GM23338 (cell line): ENCODE measurements around the gene LYST. TPM values are rescaled to one million over a fixed set of nuclear protein-coding genes. Genes with fewer than 3 reads are reported as not detected.
"Not testable (repeated sequence)": the region's sequence is repeated elsewhere in the genome, so short reads cannot be mapped to it uniquely, and the experiment has no call there.

ENCODE experiments used
- ATAC-seq: fragments of 200-7000 bp; cut with Tn5 transposase; 3 replicates; pipeline ENCODE4 v1.9.1; 2020
- DNase-seq: peaks from one replicate; pipeline ENCODE4 v3.0.0-alpha.2; 2015; ENCODE audit warnings: low spot score
- H2AFZ ChIP-seq: fragments of 200-600 bp; sonication (generic); 2 replicates; pipeline ENCODE4 v1.8.0; 2016; ENCODE audit warnings: antibody characterized with exemption, mild to moderate bottlenecking, moderate library complexity
- H3F3A ChIP-seq: fragments of 200-600 bp; sonication (generic); replicated peaks from 2 replicates; pipeline ENCODE4 v1.8.0; 2017; ENCODE audit warnings: antibody characterized with exemption, mixed run types, low read depth
- H3K27ac ChIP-seq: fragments of 200-600 bp; sonication (generic); 2 replicates; pipeline ENCODE4 v1.6.1; 2016; ENCODE audit warnings: low read depth
- H3K27me3 ChIP-seq: fragments of 200-600 bp; sonication (generic); 2 replicates; pipeline ENCODE4 v1.8.0; 2016; ENCODE audit warnings: mild to moderate bottlenecking, mixed run types, moderate library complexity; ENCODE audit not compliant: insufficient read depth
- H3K36me3 ChIP-seq: fragments of 200-600 bp; sonication (generic); 2 replicates; pipeline ENCODE4 v1.8.0; 2016; ENCODE audit warnings: mild to moderate bottlenecking; ENCODE audit not compliant: insufficient read depth
- H3K4me1 ChIP-seq: fragments of 200-600 bp; sonication (generic); 2 replicates; pipeline ENCODE4 v1.8.0; 2016; ENCODE audit warnings: mild to moderate bottlenecking, moderate library complexity; ENCODE audit not compliant: insufficient read depth
- H3K4me2 ChIP-seq: fragments of 200-600 bp; sonication (generic); 2 replicates; pipeline ENCODE4 v1.7.1; 2017; ENCODE audit warnings: mixed run types
- H3K4me3 ChIP-seq: fragments of 200-600 bp; sonication (generic); 2 replicates; pipeline ENCODE4 v1.6.1; 2016; ENCODE audit warnings: mixed run types
- H3K79me2 ChIP-seq: fragments of 200-600 bp; sonication (generic); replicated peaks from 2 replicates; pipeline ENCODE4 v1.8.0; 2017; ENCODE audit warnings: mild to moderate bottlenecking; ENCODE audit not compliant: insufficient read depth
- H3K9me2 ChIP-seq: fragments of 200-600 bp; sonication (generic); 2 replicates; pipeline ENCODE4 v1.8.0; 2017; ENCODE audit not compliant: insufficient read depth
- H4K20me1 ChIP-seq: fragments of 200-600 bp; sonication (generic); replicated peaks from 2 replicates; pipeline ENCODE4 v1.8.0; 2017; ENCODE audit warnings: mild to moderate bottlenecking; ENCODE audit not compliant: insufficient read depth
- H3K27ac Mint-ChIP-seq: 2 replicates; pipeline ENCODE4 v1.8.0; 2020; ENCODE audit warnings: inconsistent platforms, mild to moderate bottlenecking, moderate library complexity, mixed read lengths
- H3K27me3 Mint-ChIP-seq: 3 replicates; pipeline ENCODE4 v1.8.0; 2022; ENCODE audit warnings: low read depth, mild to moderate bottlenecking, moderate library complexity, mixed read lengths, inconsistent platforms; ENCODE audit not compliant: insufficient read depth, poor library complexity
- H3K36me3 Mint-ChIP-seq: 3 replicates; pipeline ENCODE4 v1.8.0; 2021; ENCODE audit warnings: low read depth, mild to moderate bottlenecking, inconsistent platforms, moderate library complexity, mixed read lengths
- H3K4me1 Mint-ChIP-seq: 3 replicates; pipeline ENCODE4 v1.8.0; 2020; ENCODE audit warnings: mild to moderate bottlenecking, inconsistent platforms, mixed read lengths
- H3K4me3 Mint-ChIP-seq: 3 replicates; pipeline ENCODE4 v1.8.0; 2021; ENCODE audit warnings: moderate library complexity, mild to moderate bottlenecking, inconsistent platforms, mixed read lengths
- H3K9me3 Mint-ChIP-seq: 3 replicates; pipeline ENCODE4 v1.8.0; 2020; ENCODE audit warnings: moderate library complexity, mild to moderate bottlenecking, inconsistent platforms, mixed read lengths
- CREB1 ChIP-seq: fragments of 250-450 bp; sonication (Bioruptor Pico); IDR thresholded peaks from 2 replicates; pipeline ENCODE4 v1.5.0; 2020; ENCODE audit warnings: low read depth, mild to moderate bottlenecking, moderate library complexity
- CTCF ChIP-seq, 2 experiments: fragments of 200-600 bp in 1 of 2; sonication (generic) in 1 of 2; conservative IDR thresholded peaks; 2 replicates each; pipeline versions ENCODE4 v1.5.1 to v1.6.1; 2016 to 2017; ENCODE audit warnings: antibody characterized with exemption in 2 of 2, low read depth in 2 of 2, mild to moderate bottlenecking in 2 of 2, moderate library complexity in 1 of 2
- ETS1 ChIP-seq: IDR thresholded peaks from 2 replicates; pipeline ENCODE4 v1.6.1; 2016; ENCODE audit warnings: antibody characterized with exemption
- EZH2phosphoT487 ChIP-seq: fragments of 200-600 bp; sonication (generic); IDR thresholded peaks from one replicate; pipeline ENCODE4 v1.8.1; 2018; ENCODE audit warnings: antibody characterized with exemption; ENCODE audit not compliant: unreplicated experiment
- NANOG ChIP-seq: IDR thresholded peaks from 2 replicates; pipeline ENCODE4 v1.6.1; 2016; ENCODE audit warnings: antibody characterized with exemption, borderline replicate concordance
- POLR2AphosphoS5 ChIP-seq: IDR thresholded peaks from 2 replicates; pipeline ENCODE4 v1.6.1; 2016; ENCODE audit warnings: antibody characterized with exemption, low read depth
- REST ChIP-seq: IDR thresholded peaks from one replicate; pipeline ENCODE4 v1.6.1; 2018; ENCODE audit warnings: antibody characterized with exemption; ENCODE audit not compliant: unreplicated experiment
- STAT1 ChIP-seq: IDR thresholded peaks from one replicate; pipeline ENCODE4 v1.6.1; 2016; ENCODE audit warnings: antibody characterized with exemption; ENCODE audit not compliant: unreplicated experiment
- ZNF114 ChIP-seq: fragments of 250-450 bp; sonication (Bioruptor Pico); IDR thresholded peaks from 2 replicates; pipeline ENCODE4 v1.5.0; 2020; ENCODE audit warnings: mild to moderate bottlenecking, moderate library complexity
- ZNF331 ChIP-seq: fragments of 250-450 bp; sonication (Bioruptor Pico); IDR thresholded peaks from 2 replicates; pipeline ENCODE4 v1.5.0; 2020; ENCODE audit warnings: low read depth, mild to moderate bottlenecking, moderate library complexity
- polyA plus RNA-seq: library from polyadenylated mRNA; unstranded; fragments of >200 nt; fragmentation: Nextera tagmentation; extraction: Ambion mirVana; gene quantifications from 2 replicates; pipeline ENCODE4 v1.2.1, GENCODE V29; 2016
- total RNA-seq: library from RNA; depleted of rRNA; stranded (reverse); fragments of >200 nt; shearing (Covaris generic); gene quantifications from 2 replicates; pipeline ENCODE4 v1.2.3, GENCODE V29; 2014

Gene LYST
- total and polyA plus RNA-seq, 2 experiments from 2014 or later: 0.21 to 1.0 TPM

- no peaks in the 10 kb centered on the region for H3K9me3 Mint-ChIP-seq
- H3K36me3 Mint-ChIP-seq: no peaks in the 10 kb centered on the region
- Histone ChIP-seq H2AFZ (no peak overlapping the region), H3F3A (no peaks in the 10 kb centered on the region), H3K9me2 (peaks cover 3% of the 10 kb centered on the region; the same call in 1 of the 2 replicates), H3K79me2 (no peaks in the 10 kb centered on the region), H3K27me3 (no peaks in the 10 kb centered on the region), H3K4me1 (no peaks in the 10 kb centered on the region), H4K20me1 (no peaks in the 10 kb centered on the region), H3K4me2 (no peak overlapping the region), H3K4me3 (no peak overlapping the region), H3K36me3 (no peaks in the 10 kb centered on the region), H3K27ac (no peak overlapping the region)
- H3K4me3 Mint-ChIP-seq: no peak overlapping the region
- ATAC-seq (no peak), DNase-seq (no peak)
- H3K4me1 Mint-ChIP-seq: peaks cover 13% of the 10 kb centered on the region; the same call in 2 of the 3 replicates
- TF ChIP-seq ZNF331 (CRISPR knock-in tag) (no peak), ZNF114 (CRISPR knock-in tag) (no peak), CTCF (conservative IDR thresholded peaks at IDR 0.05; ENCODE audit: low read depth in 2 of 2) (no peak), CREB1 (CRISPR knock-in tag) (no peak), NANOG (no peak), EZH2phosphoT487 (no peak), POLR2AphosphoS5 (no peak)
- no peak overlapping the region for H3K27ac Mint-ChIP-seq
- H3K27me3 Mint-ChIP-seq: peaks cover 10% of the 10 kb centered on the region
Measured at GRCh38 chr1:235906436-235906835, 39.7 kb upstream of the LYST start.

GRCh38 chr1:235903809-235904208, 37.1 kb upstream of the LYST start:
- not testable (repeated sequence) for H3K36me3 Mint-ChIP-seq, H3K27me3 Mint-ChIP-seq, H3K9me2 ChIP-seq, H3K27ac Mint-ChIP-seq, ATAC-seq, H3K79me2 ChIP-seq, H3K4me3 Mint-ChIP-seq, H3K27me3 ChIP-seq, H3K27ac ChIP-seq, H3F3A ChIP-seq, H3K4me3 ChIP-seq, H3K36me3 ChIP-seq, DNase-seq, H3K4me1 Mint-ChIP-seq, H3K9me3 Mint-ChIP-seq, H3K4me1 ChIP-seq, H4K20me1 ChIP-seq, H3K4me2 ChIP-seq, H2AFZ ChIP-seq

GRCh38 chr1:235902677-235903542, 36.2 kb upstream of the LYST start:
- H3K36me3 ChIP-seq: no peaks in the 10 kb centered on the region
- ATAC-seq (no peak), DNase-seq (no peak)

More at GRCh38 chr1:235902677-235903542, 36.2 kb upstream of the LYST start:
- no peak overlapping the region for H3K4me3 ChIP-seq
- no peak overlapping the region for H3K4me3 Mint-ChIP-seq
- TF ChIP-seq ZNF114 (CRISPR knock-in tag) (no peak), REST (no peak), ETS1 (no peak), STAT1 (no peak)
- no peak overlapping the region for H3K27ac ChIP-seq
- no peaks in the 10 kb centered on the region; the same call in 1 of the 2 replicates for H3K4me1 ChIP-seq
- H2AFZ ChIP-seq: peak overlapping the region; percentile 44; the same call in 1 of the 2 replicates
- H3K36me3 Mint-ChIP-seq: no peaks in the 10 kb centered on the region
- H4K20me1 ChIP-seq: no peaks in the 10 kb centered on the region
- no peaks in the 10 kb centered on the region for H3K79me2 ChIP-seq
- no peaks in the 10 kb centered on the region for H3F3A ChIP-seq
- H3K27me3 ChIP-seq: no peaks in the 10 kb centered on the region
- H3K27me3 Mint-ChIP-seq: peaks cover 8% of the 10 kb centered on the region
- peaks cover 3% of the 10 kb centered on the region; the same call in 1 of the 2 replicates for H3K9me2 ChIP-seq
- no peak overlapping the region for H3K27ac Mint-ChIP-seq
- H3K4me1 Mint-ChIP-seq: peaks cover 11% of the 10 kb centered on the region; the same call in 2 of the 3 replicates
- H3K4me2 ChIP-seq: no peak overlapping the region
- H3K9me3 Mint-ChIP-seq: no peaks in the 10 kb centered on the region
